GM18508 (cell line): Measurements from ENCODE around the gene CCM2L.

Experiments
- ATAC-seq: cut with Tn5 transposase; IDR thresholded peaks from one replicate; pipeline ENCODE4 v1.9.1; 2021; ENCODE audit warnings: moderate number of reproducible peaks; ENCODE audit not compliant: insufficient read depth, unreplicated experiment

CCM2L gene

GRCh38 chr20:32010101-32010500, at the start of gene CCM2L:
CCM2L (plus strand) TSS chr20:32010438; CDS start chr20:32010455, 17 bp downstream.
- ATAC-seq, result no peak

- ATAC-seq, result no peak
Measured at GRCh38 chr20:31962761-31963160, 47.5 kb upstream of the CCM2L start.

GRCh38 chr20:31963889-31964288, 46.3 kb upstream of the CCM2L start:
- no peak for ATAC-seq

GRCh38 chr20:31966991-31967655, 43.1 kb upstream of the CCM2L start:
- ATAC-seq, result no peak

GRCh38 chr20:31967830-31968249, 42.4 kb upstream of the CCM2L start, which contains the start of gene XKR7:
XKR7 (plus strand) TSS chr20:31968151; CDS start chr20:31968176, 25 bp downstream.
- no peak for ATAC-seq

GRCh38 chr20:31968291-31969126, 41.7 kb upstream of the CCM2L start:
- ATAC-seq, result no peak

- no peak for ATAC-seq
Measured at GRCh38 chr20:31969991-31970390, 40.2 kb upstream of the CCM2L start.

GRCh38 chr20:31972471-31973021, 37.7 kb upstream of the CCM2L start:
- ATAC-seq, result no peak

- ATAC-seq, result no peak
Measured at GRCh38 chr20:31974296-31974695, 35.9 kb upstream of the CCM2L start.

- no peak for ATAC-seq
Measured at GRCh38 chr20:31974951-31975487, 35.2 kb upstream of the CCM2L start.

- ATAC-seq, result no peak
Measured at GRCh38 chr20:31975874-31976273, 34.4 kb upstream of the CCM2L start.

GRCh38 chr20:31977080-31977479, 33.2 kb upstream of the CCM2L start:
- no peak for ATAC-seq

- ATAC-seq, result no peak
Measured at GRCh38 chr20:31979713-31980426, 30.4 kb upstream of the CCM2L start.

GRCh38 chr20:31981784-31982183, 28.5 kb upstream of the CCM2L start:
- no peak for ATAC-seq

- no peak for ATAC-seq
Measured at GRCh38 chr20:31984981-31985471, 25.2 kb upstream of the CCM2L start.

- ATAC-seq, result no peak
Measured at GRCh38 chr20:31987744-31988143, 22.5 kb upstream of the CCM2L start.

GRCh38 chr20:31988430-31989015, 21.7 kb upstream of the CCM2L start:
- ATAC-seq, result no peak

- no peak for ATAC-seq
Measured at GRCh38 chr20:31989030-31989645, 21.1 kb upstream of the CCM2L start.

- no peak for ATAC-seq
Measured at GRCh38 chr20:31990641-31991338, 19.4 kb upstream of the CCM2L start.
